Smooth muscle cell (in vitro differentiated cells): ENCODE measurements around the gene NELL2. TPM values are rescaled to one million over a fixed set of nuclear protein-coding genes. Genes with fewer than 3 reads are reported as not detected.

Source experiments
- DNase-seq: peaks from one replicate; lab custom pipeline; 2025; ENCODE audit not compliant: unreplicated experiment; lab: John Stamatoyannopoulos, UW
- H2AFZ ChIP-seq: fragments of 200-600 bp; sonication (generic); 2 replicates; pipeline ENCODE4 v1.6.0; 2016; ENCODE audit warnings: antibody characterized with exemption, low read depth, mild to moderate bottlenecking
- H3F3A ChIP-seq: fragments of 200-600 bp; sonication (generic); 2 replicates; pipeline ENCODE4 v1.6.0; 2017; ENCODE audit warnings: antibody characterized with exemption, low read depth
- H3K27ac ChIP-seq: fragments of 200-600 bp; sonication (generic); 2 replicates; pipeline ENCODE4 v1.5.1; 2016; ENCODE audit warnings: low read depth, mild to moderate bottlenecking
- H3K27me3 ChIP-seq: fragments of 200-600 bp; sonication (generic); 2 replicates; pipeline ENCODE4 v1.6.1; 2016; ENCODE audit warnings: low read depth, mild to moderate bottlenecking
- H3K36me3 ChIP-seq: fragments of 200-600 bp; sonication (generic); 2 replicates; pipeline ENCODE4 v1.5.1; 2016; ENCODE audit warnings: low read depth
- H3K4me1 ChIP-seq: fragments of 200-600 bp; sonication (generic); 2 replicates; pipeline ENCODE4 v1.5.1; 2016; ENCODE audit warnings: low read depth
- H3K4me2 ChIP-seq: fragments of 200-600 bp; sonication (generic); 2 replicates; pipeline ENCODE4 v1.6.0; 2016; ENCODE audit warnings: mild to moderate bottlenecking
- H3K4me3 ChIP-seq: fragments of 200-600 bp; sonication (generic); 2 replicates; pipeline ENCODE4 v1.5.1; 2016; ENCODE audit warnings: mild to moderate bottlenecking
- H3K79me2 ChIP-seq: fragments of 200-600 bp; sonication (generic); 2 replicates; pipeline ENCODE4 v1.6.0; 2016; ENCODE audit warnings: low read depth, mild to moderate bottlenecking
- H3K9ac ChIP-seq: fragments of 200-600 bp; sonication (generic); 2 replicates; pipeline ENCODE4 v1.6.0; 2016; ENCODE audit warnings: low read depth
- H3K9me3 ChIP-seq: fragments of 200-600 bp; sonication (generic); replicated peaks from 2 replicates; pipeline ENCODE4 v1.5.1; 2016; ENCODE audit warnings: low read depth
- H4K20me1 ChIP-seq: fragments of 200-600 bp; sonication (generic); 2 replicates; pipeline ENCODE4 v1.6.0; 2016; ENCODE audit warnings: low read depth
- WGBS: methylation state at CpG from one replicate; pipeline ENCODE4 v1.1.7; 2016; ENCODE audit warnings: low lambda C conversion rate; 5-methylcytosine and 5-hydroxymethylcytosine counted together
- polyA plus RNA-seq: library from polyadenylated mRNA; unstranded; fragments of >200 nt; fragmentation: Nextera tagmentation; extraction: Ambion mirVana; gene quantifications from 2 replicates; pipeline ENCODE4 v1.2.1, GENCODE V29; 2016
- total RNA-seq: library from RNA; depleted of rRNA; stranded (reverse); fragments of >200 nt; gene quantifications from 2 replicates; pipeline ENCODE4 v1.2.3, GENCODE V29; 2014
- TF ChIP-seq, protein P1 (sequence below): fragments of 200-600 bp; sonication (generic); IDR thresholded peaks from 2 replicates; pipeline ENCODE4 v1.5.1; 2017; ENCODE audit warnings: borderline replicate concordance, mild to moderate bottlenecking, antibody characterized with exemption; ENCODE audit not compliant: insufficient read depth, poor library complexity, severe bottlenecking

Gene NELL2
- total and polyA plus RNA-seq, 2 experiments from 2014 or later: 16.8 TPM; not detected in 1

- no peak overlapping the region for H3K9ac ChIP-seq
- TF ChIP-seq, protein P1, sequence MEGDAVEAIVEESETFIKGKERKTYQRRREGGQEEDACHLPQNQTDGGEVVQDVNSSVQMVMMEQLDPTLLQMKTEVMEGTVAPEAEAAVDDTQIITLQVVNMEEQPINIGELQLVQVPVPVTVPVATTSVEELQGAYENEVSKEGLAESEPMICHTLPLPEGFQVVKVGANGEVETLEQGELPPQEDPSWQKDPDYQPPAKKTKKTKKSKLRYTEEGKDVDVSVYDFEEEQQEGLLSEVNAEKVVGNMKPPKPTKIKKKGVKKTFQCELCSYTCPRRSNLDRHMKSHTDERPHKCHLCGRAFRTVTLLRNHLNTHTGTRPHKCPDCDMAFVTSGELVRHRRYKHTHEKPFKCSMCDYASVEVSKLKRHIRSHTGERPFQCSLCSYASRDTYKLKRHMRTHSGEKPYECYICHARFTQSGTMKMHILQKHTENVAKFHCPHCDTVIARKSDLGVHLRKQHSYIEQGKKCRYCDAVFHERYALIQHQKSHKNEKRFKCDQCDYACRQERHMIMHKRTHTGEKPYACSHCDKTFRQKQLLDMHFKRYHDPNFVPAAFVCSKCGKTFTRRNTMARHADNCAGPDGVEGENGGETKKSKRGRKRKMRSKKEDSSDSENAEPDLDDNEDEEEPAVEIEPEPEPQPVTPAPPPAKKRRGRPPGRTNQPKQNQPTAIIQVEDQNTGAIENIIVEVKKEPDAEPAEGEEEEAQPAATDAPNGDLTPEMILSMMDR: no peak
- H3K27me3 ChIP-seq: no peaks in the 10 kb centered on the region
- no peak for DNase-seq
- no peak overlapping the region for H3K4me2 ChIP-seq
- no peaks in the 10 kb centered on the region for H3F3A ChIP-seq
- H3K79me2 ChIP-seq: no peaks in the 10 kb centered on the region
- no peak overlapping the region for H3K4me3 ChIP-seq
- no peak overlapping the region for H3K27ac ChIP-seq
- 60% methylated on average over 2 of the region's 2 CpGs for WGBS
- no peak overlapping the region for H2AFZ ChIP-seq
- no peaks in the 10 kb centered on the region for H4K20me1 ChIP-seq
- peaks cover 3% of the 10 kb centered on the region for H3K4me1 ChIP-seq
- H3K36me3 ChIP-seq: no peaks in the 10 kb centered on the region
- H3K9me3 ChIP-seq: no peaks in the 10 kb centered on the region
Measured at GRCh38 chr12:44852483-44852882, 23.6 kb downstream of the NELL2 start.

- no peak overlapping the region for H3K4me3 ChIP-seq
- no peaks in the 10 kb centered on the region for H3K27me3 ChIP-seq
- 96% methylated on average over 3 of the region's 3 CpGs for WGBS
- H3K4me1 ChIP-seq: peaks cover 3% of the 10 kb centered on the region
- TF ChIP-seq, protein P1: no peak
- no peak overlapping the region for H3K9ac ChIP-seq
- no peak overlapping the region for H3K27ac ChIP-seq
- no peak overlapping the region for H3K4me2 ChIP-seq
- H4K20me1 ChIP-seq: no peaks in the 10 kb centered on the region
- H3K9me3 ChIP-seq: no peaks in the 10 kb centered on the region
- H3K79me2 ChIP-seq: no peaks in the 10 kb centered on the region
- DNase-seq: no peak
- H3K36me3 ChIP-seq: no peaks in the 10 kb centered on the region
- no peak overlapping the region for H2AFZ ChIP-seq
- H3F3A ChIP-seq: no peaks in the 10 kb centered on the region
Measured at GRCh38 chr12:44851586-44851985, 24.5 kb downstream of the NELL2 start.

DNA sequence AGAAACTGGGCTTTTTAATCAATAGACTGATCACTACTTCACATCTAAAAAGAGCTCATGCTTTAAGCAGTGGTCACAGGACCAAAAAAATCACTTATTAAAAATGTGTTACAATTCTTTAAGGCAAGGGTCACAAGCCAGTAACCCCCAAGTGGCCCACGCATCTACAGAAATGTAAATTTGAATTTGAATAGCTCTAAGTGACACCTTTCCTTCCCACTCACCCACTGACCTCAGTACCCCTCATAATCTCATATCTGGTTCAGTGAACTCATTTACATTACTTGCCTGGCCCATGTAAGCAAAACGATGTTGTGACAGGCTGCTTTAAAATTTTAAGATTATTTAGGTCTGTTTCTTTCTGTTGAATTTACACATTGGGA is 27.4 kb downstream of the NELL2 start:
- no peaks in the 10 kb centered on the region for H3K36me3 ChIP-seq
- no peak overlapping the region for H3K4me2 ChIP-seq
- H3K9ac ChIP-seq: no peak overlapping the region
- H4K20me1 ChIP-seq: no peaks in the 10 kb centered on the region
- no peaks in the 10 kb centered on the region for H3K79me2 ChIP-seq
- no peaks in the 10 kb centered on the region for H3K9me3 ChIP-seq
- no peak overlapping the region for H2AFZ ChIP-seq
- no peak overlapping the region for H3K4me3 ChIP-seq
- H3K4me1 ChIP-seq: peaks cover 10% of the 10 kb centered on the region
- no peaks in the 10 kb centered on the region for H3K27me3 ChIP-seq
- H3F3A ChIP-seq: no peaks in the 10 kb centered on the region
- no peak overlapping the region for H3K27ac ChIP-seq
- TF ChIP-seq, protein P1: no peak
- DNase-seq: no peak
- 54% methylated on average over 2 of the region's 2 CpGs for WGBS

GRCh38 chr12:44847888-44848702 is 28.0 kb downstream of the NELL2 start:
- Histone ChIP-seq H3F3A (no peaks in the 10 kb centered on the region), H3K9ac (no peak overlapping the region), H3K27ac (no peak overlapping the region), H4K20me1 (no peaks in the 10 kb centered on the region), H2AFZ (no peak overlapping the region), H3K4me3 (no peak overlapping the region), H3K36me3 (no peaks in the 10 kb centered on the region), H3K79me2 (no peaks in the 10 kb centered on the region), H3K27me3 (no peaks in the 10 kb centered on the region), H3K9me3 (no peaks in the 10 kb centered on the region), H3K4me1 (peaks cover 10% of the 10 kb centered on the region), H3K4me2 (no peak overlapping the region)
- TF ChIP-seq, protein P1: no peak
- 76% methylated on average over 6 of the region's 6 CpGs for WGBS
- no peak for DNase-seq
